Astrocyte (in vitro differentiated cells and primary cell): ENCODE measurements around the gene CTIF.

ENCODE experiments used
- EZH2 ChIP-seq: IDR thresholded peaks from 2 replicates; pipeline ENCODE4 v1.6.1; 2012; ENCODE audit warnings: mild to moderate bottlenecking, low read length, inconsistent platforms; ENCODE audit not compliant: insufficient read depth
- TF ChIP-seq, protein P1 (sequence below): IDR thresholded peaks from 2 replicates; pipeline ENCODE4 v1.5.1; 2011; ENCODE audit warnings: low read depth, mild to moderate bottlenecking, inconsistent platforms, low read length, moderate library complexity; ENCODE audit not compliant: insufficient read depth

DNA sequence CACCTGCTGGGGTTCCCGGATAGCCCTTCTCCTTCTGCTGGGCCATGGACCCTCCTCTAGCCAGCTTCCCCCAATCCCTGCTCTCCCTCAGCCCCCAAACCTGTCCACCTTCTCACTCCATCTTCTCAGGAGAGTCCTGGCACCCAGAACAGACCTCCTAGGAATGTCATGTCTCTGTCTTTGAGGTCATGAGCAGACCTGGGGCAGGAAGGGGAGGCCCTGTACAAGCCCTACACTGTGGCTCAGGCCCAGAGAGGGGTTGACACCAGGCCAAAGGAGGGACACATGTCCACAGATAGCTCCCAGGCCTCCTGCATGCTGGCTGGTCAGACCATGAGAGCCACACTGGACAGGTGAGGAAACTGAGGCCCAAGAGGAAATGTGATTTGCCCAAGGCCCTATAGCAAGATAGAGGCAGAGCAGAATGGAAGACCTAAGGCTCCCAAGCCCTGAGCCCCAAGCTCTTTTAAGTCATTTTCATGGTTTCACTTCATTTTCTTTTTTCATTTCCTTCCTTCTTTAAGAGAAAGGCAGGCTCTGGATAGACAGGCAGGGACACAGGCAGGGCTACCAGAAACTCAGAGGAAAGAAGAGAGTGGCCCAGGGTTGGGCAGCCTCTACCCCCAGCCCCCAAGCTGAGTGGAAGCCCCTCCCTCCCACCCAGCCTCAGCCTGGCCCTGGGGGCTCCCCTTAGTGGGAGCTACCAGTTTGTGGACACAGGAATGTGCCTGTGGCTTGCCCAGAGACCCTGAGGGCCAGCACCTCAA, 252.2 kb downstream of the CTIF start:
- TF ChIP-seq, protein P1, sequence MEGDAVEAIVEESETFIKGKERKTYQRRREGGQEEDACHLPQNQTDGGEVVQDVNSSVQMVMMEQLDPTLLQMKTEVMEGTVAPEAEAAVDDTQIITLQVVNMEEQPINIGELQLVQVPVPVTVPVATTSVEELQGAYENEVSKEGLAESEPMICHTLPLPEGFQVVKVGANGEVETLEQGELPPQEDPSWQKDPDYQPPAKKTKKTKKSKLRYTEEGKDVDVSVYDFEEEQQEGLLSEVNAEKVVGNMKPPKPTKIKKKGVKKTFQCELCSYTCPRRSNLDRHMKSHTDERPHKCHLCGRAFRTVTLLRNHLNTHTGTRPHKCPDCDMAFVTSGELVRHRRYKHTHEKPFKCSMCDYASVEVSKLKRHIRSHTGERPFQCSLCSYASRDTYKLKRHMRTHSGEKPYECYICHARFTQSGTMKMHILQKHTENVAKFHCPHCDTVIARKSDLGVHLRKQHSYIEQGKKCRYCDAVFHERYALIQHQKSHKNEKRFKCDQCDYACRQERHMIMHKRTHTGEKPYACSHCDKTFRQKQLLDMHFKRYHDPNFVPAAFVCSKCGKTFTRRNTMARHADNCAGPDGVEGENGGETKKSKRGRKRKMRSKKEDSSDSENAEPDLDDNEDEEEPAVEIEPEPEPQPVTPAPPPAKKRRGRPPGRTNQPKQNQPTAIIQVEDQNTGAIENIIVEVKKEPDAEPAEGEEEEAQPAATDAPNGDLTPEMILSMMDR: no peak
- TF ChIP-seq EZH2: no peak
